GM18517 (cell line): ENCODE results near the gene DPY19L1.
"Not testable (repeated sequence)": the region's sequence is repeated elsewhere in the genome, so short reads cannot be mapped to it uniquely, and the experiment has no call there.

Source experiments
- ATAC-seq: cut with Tn5 transposase; IDR thresholded peaks from one replicate; pipeline ENCODE4 v1.9.1; 2021; ENCODE audit warnings: mild to moderate bottlenecking, moderate library complexity; ENCODE audit not compliant: unreplicated experiment

DPY19L1 gene

GRCh38 chr7:34991938-34992840 lies 45.1 kb downstream of the DPY19L1 start:
- ATAC-seq, result peak; percentile 84

GRCh38 chr7:34988442-34989125 lies 48.7 kb downstream of the DPY19L1 start:
- not testable (repeated sequence) for ATAC-seq

GRCh38 chr7:34985155-34985554 lies 52.1 kb downstream of the DPY19L1 start:
- ATAC-seq, result not testable (repeated sequence)

- not testable (repeated sequence) for ATAC-seq
Measured at GRCh38 chr7:34984140-34984539, 53.1 kb downstream of the DPY19L1 start.

GRCh38 chr7:34982371-34983019 lies 54.8 kb downstream of the DPY19L1 start:
- ATAC-seq, result no peak

GRCh38 chr7:34979124-34979523 lies 58.2 kb downstream of the DPY19L1 start:
- ATAC-seq, result not testable (repeated sequence)

- ATAC-seq, result no peak
Measured at GRCh38 chr7:34973400-34973760, 63.9 kb downstream of the DPY19L1 start.

GRCh38 chr7:34972739-34973399 lies 64.4 kb downstream of the DPY19L1 start:
- not testable (repeated sequence) for ATAC-seq

- ATAC-seq, result not testable (repeated sequence)
Measured at GRCh38 chr7:34967818-34968217, 69.5 kb downstream of the DPY19L1 start.

- not testable (repeated sequence) for ATAC-seq
Measured at GRCh38 chr7:34966504-34966903, 70.8 kb downstream of the DPY19L1 start.

- ATAC-seq, result no peak
Measured at GRCh38 chr7:34958021-34958420, 79.3 kb downstream of the DPY19L1 start.

- ATAC-seq, result no peak
Measured at GRCh38 chr7:34952822-34953221, 84.5 kb downstream of the DPY19L1 start.

- ATAC-seq, result no peak
Measured at GRCh38 chr7:34949361-34949760, 87.9 kb downstream of the DPY19L1 start.

GRCh38 chr7:34947427-34947826 lies 89.9 kb downstream of the DPY19L1 start:
- ATAC-seq, result not testable (repeated sequence)

- ATAC-seq, result no peak
Measured at GRCh38 chr7:34946486-34946885, 90.8 kb downstream of the DPY19L1 start.

- not testable (repeated sequence) for ATAC-seq
Measured at GRCh38 chr7:34945894-34946477, 91.3 kb downstream of the DPY19L1 start.

- ATAC-seq, result no peak
Measured at GRCh38 chr7:34939175-34939574, 98.1 kb downstream of the DPY19L1 start.

GRCh38 chr7:34935735-34936165 lies 101.5 kb downstream of the DPY19L1 start:
- not testable (repeated sequence) for ATAC-seq

- ATAC-seq, result no peak
Measured at GRCh38 chr7:34931739-34932138, 105.5 kb downstream of the DPY19L1 start.

GRCh38 chr7:34929783-34930182 lies 107.5 kb downstream of the DPY19L1 start:
- ATAC-seq, result not testable (repeated sequence)
